DOHH2 (cell line): ENCODE results near the gene ADAM33.

Experiments
- H3F3A ChIP-seq: fragments of 200-600 bp; sonication (generic), shearing (Covaris generic); 2 replicates; pipeline ENCODE4 v1.6.0; 2016; ENCODE audit warnings: antibody characterized with exemption, mild to moderate bottlenecking; ENCODE audit not compliant: control insufficient read depth, insufficient read depth
- H3K27ac ChIP-seq: fragments of 200-600 bp; sonication (generic); 2 replicates; pipeline ENCODE4 v1.5.1; 2014; ENCODE audit warnings: low read depth, mild to moderate bottlenecking, low read length, moderate library complexity
- H3K27me3 ChIP-seq: fragments of 200-600 bp; sonication (generic); 2 replicates; pipeline ENCODE4 v1.6.1; 2014; ENCODE audit warnings: mild to moderate bottlenecking, low read length, mixed read lengths; ENCODE audit not compliant: control insufficient read depth
- H3K36me3 ChIP-seq: fragments of 200-600 bp; sonication (generic); 2 replicates; pipeline ENCODE4 v1.6.1; 2014; ENCODE audit warnings: mild to moderate bottlenecking, low read length, moderate library complexity, mixed read lengths; ENCODE audit not compliant: control insufficient read depth
- H3K4me1 ChIP-seq: fragments of 200-600 bp; sonication (generic); 2 replicates; pipeline ENCODE4 v1.6.1; 2014; ENCODE audit warnings: mild to moderate bottlenecking, low read length, mixed read lengths; ENCODE audit not compliant: control insufficient read depth
- H3K4me2 ChIP-seq: fragments of 200-600 bp; sonication (generic); 2 replicates; pipeline ENCODE4 v1.6.0; 2014; ENCODE audit warnings: mild to moderate bottlenecking, low read length, moderate library complexity
- H3K4me3 ChIP-seq: fragments of 200-600 bp; sonication (generic); 2 replicates; pipeline ENCODE4 v1.5.1; 2014; ENCODE audit warnings: mild to moderate bottlenecking, low read length, mixed read lengths
- H3K79me2 ChIP-seq: fragments of 200-600 bp; sonication (generic); 2 replicates; pipeline ENCODE4 v1.6.1; 2014; ENCODE audit warnings: mild to moderate bottlenecking, low read length, mixed read lengths; ENCODE audit not compliant: control insufficient read depth
- H3K9me2 ChIP-seq: fragments of 200-600 bp; sonication (generic); replicated peaks from 2 replicates; pipeline ENCODE4 v1.6.1; 2014; ENCODE audit warnings: mild to moderate bottlenecking, low read length, mixed read lengths; ENCODE audit not compliant: control insufficient read depth
- H3K9me3 ChIP-seq: fragments of 200-600 bp; sonication (generic); 2 replicates; pipeline ENCODE4 v1.6.1; 2014; ENCODE audit warnings: antibody characterized with exemption, low read length, mixed read lengths; ENCODE audit not compliant: control insufficient read depth, insufficient read depth
- H4K20me1 ChIP-seq: fragments of 200-600 bp; sonication (generic); 2 replicates; pipeline ENCODE4 v1.6.0; 2014; ENCODE audit warnings: low read depth, mild to moderate bottlenecking, antibody characterized with exemption, low read length, moderate library complexity; ENCODE audit not compliant: control insufficient read depth, insufficient read depth
- EZH2phosphoT487 ChIP-seq: fragments of 200-600 bp; sonication (generic); IDR thresholded peaks from 2 replicates; pipeline ENCODE4 v1.6.1; 2017; ENCODE audit warnings: borderline replicate concordance, mild to moderate bottlenecking, antibody characterized with exemption, low read length, moderate library complexity, mixed read lengths
- TF ChIP-seq, protein P1 (sequence below): fragments of 200-600 bp; sonication (generic); IDR thresholded peaks from one replicate; pipeline ENCODE4 v1.5.1; 2014; ENCODE audit warnings: antibody characterized with exemption, mild to moderate bottlenecking, low read depth, low read length; ENCODE audit not compliant: poor library complexity, severe bottlenecking

Gene ADAM33

GRCh38 chr20:3720068-3720467, 38.3 kb upstream of the ADAM33 start:
- H3K36me3 ChIP-seq = no peaks in the 10 kb centered on the region
- H3K27ac ChIP-seq = peak overlapping the region; percentile 27; the same call in 1 of the 2 replicates
- H3K9me3 ChIP-seq = no peaks in the 10 kb centered on the region
- H3F3A ChIP-seq = no peaks in the 10 kb centered on the region; the same call in 1 of the 2 replicates
- H3K9me2 ChIP-seq = no peaks in the 10 kb centered on the region
- H3K79me2 ChIP-seq = no peaks in the 10 kb centered on the region
- H3K4me1 ChIP-seq = peaks cover 28% of the 10 kb centered on the region
- no peak overlapping the region for H3K4me3 ChIP-seq
- H3K27me3 ChIP-seq = peaks cover 28% of the 10 kb centered on the region
- TF ChIP-seq, protein P1, sequence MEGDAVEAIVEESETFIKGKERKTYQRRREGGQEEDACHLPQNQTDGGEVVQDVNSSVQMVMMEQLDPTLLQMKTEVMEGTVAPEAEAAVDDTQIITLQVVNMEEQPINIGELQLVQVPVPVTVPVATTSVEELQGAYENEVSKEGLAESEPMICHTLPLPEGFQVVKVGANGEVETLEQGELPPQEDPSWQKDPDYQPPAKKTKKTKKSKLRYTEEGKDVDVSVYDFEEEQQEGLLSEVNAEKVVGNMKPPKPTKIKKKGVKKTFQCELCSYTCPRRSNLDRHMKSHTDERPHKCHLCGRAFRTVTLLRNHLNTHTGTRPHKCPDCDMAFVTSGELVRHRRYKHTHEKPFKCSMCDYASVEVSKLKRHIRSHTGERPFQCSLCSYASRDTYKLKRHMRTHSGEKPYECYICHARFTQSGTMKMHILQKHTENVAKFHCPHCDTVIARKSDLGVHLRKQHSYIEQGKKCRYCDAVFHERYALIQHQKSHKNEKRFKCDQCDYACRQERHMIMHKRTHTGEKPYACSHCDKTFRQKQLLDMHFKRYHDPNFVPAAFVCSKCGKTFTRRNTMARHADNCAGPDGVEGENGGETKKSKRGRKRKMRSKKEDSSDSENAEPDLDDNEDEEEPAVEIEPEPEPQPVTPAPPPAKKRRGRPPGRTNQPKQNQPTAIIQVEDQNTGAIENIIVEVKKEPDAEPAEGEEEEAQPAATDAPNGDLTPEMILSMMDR = no peak
- TF ChIP-seq EZH2phosphoT487 = no peak
- H4K20me1 ChIP-seq = no peaks in the 10 kb centered on the region
- H3K4me2 ChIP-seq = peak overlapping the region; percentile 21

- Histone ChIP-seq H4K20me1 (no peaks in the 10 kb centered on the region), H3F3A (no peaks in the 10 kb centered on the region; the same call in 1 of the 2 replicates)
- TF ChIP-seq, protein P1 = no peak
- no peak for TF ChIP-seq EZH2phosphoT487
These were observed 37.2 kb upstream of the ADAM33 start for GRCh38 chr20:3719046-3719445.

GRCh38 chr20:3716195-3716834, 34.5 kb upstream of the ADAM33 start:
- H3K27me3 ChIP-seq = peaks cover 17% of the 10 kb centered on the region
- H3K9me3 ChIP-seq = no peaks in the 10 kb centered on the region
- no peak overlapping the region for H3K4me2 ChIP-seq
- H3K36me3 ChIP-seq = no peaks in the 10 kb centered on the region
- H3K79me2 ChIP-seq = no peaks in the 10 kb centered on the region
- no peak overlapping the region for H3K27ac ChIP-seq
- H3K9me2 ChIP-seq = no peaks in the 10 kb centered on the region
- no peak overlapping the region for H3K4me3 ChIP-seq
- no peaks in the 10 kb centered on the region; the same call in 1 of the 2 replicates for H3F3A ChIP-seq
- peaks cover 19% of the 10 kb centered on the region for H3K4me1 ChIP-seq
- TF ChIP-seq, protein P1 = peak; percentile 82
- no peak for TF ChIP-seq EZH2phosphoT487
- no peaks in the 10 kb centered on the region for H4K20me1 ChIP-seq

More at GRCh38 chr20:3719046-3719445, 37.2 kb upstream of the ADAM33 start:
- Histone ChIP-seq H3K4me3 (no peak overlapping the region), H3K36me3 (no peaks in the 10 kb centered on the region), H3K9me3 (no peaks in the 10 kb centered on the region), H3K4me2 (no peak overlapping the region), H3K27me3 (peaks cover 25% of the 10 kb centered on the region), H3K9me2 (no peaks in the 10 kb centered on the region), H3K79me2 (no peaks in the 10 kb centered on the region), H3K27ac (no peak overlapping the region), H3K4me1 (peaks cover 28% of the 10 kb centered on the region)
